ENCODE results near the gene FUS. TPM values are rescaled to one million over a fixed set of nuclear protein-coding genes. Genes with fewer than 3 reads are reported as not detected.

FUS gene
- total and polyA plus RNA-seq, 8 donors = 180 to 829 (median 779) TPM

- no peaks in the 10 kb centered on the region for H3K27me3 ChIP-seq
- peaks cover 21 to 74% of the 10 kb centered on the region in 2 donors for H3K4me1 ChIP-seq
- ATAC-seq (no peak), DNase-seq (no peak)
- peaks cover 5 to 54% of the 10 kb centered on the region in 2 donors for H3K36me3 ChIP-seq
- TF ChIP-seq CTCF (IDR thresholded peaks at IDR 0.05) = no peak
- intact Hi-C loops (cut with DNase I) = no loop called here
- peak overlapping the region; percentile 94 to 100 for H3K4me3 ChIP-seq
- peak overlapping the region in 1 of 2 donors; percentile 13 for H3K27ac ChIP-seq
- H3K9me3 ChIP-seq = no peaks in the 10 kb centered on the region
These were observed 2.5 kb downstream of the FUS start for GRCh38 chr16:31182391-31182790.

GRCh38 chr16:31183432-31184428 is 3.8 kb downstream of the FUS start:
- no peak for TF ChIP-seq CTCF (IDR thresholded peaks at IDR 0.05)
- ATAC-seq = no peak
- peak overlapping the region in 1 of 2 donors; percentile 94 for H3K4me3 ChIP-seq

GRCh38 chr16:31184888-31185287 is 4.9 kb downstream of the FUS start:
- no peaks in the 10 kb centered on the region for H3K9me3 ChIP-seq
- peaks cover 5 to 79% of the 10 kb centered on the region in 2 donors for H3K36me3 ChIP-seq
- peaks cover 21 to 62% of the 10 kb centered on the region in 2 donors for H3K4me1 ChIP-seq
- intact Hi-C loops (cut with DNase I) = no loop called here
- ATAC-seq (no peak), DNase-seq (no peak)
- H3K27ac ChIP-seq = peak overlapping the region in 1 of 2 donors; percentile 74
- no peaks in the 10 kb centered on the region for H3K27me3 ChIP-seq
- no peak for TF ChIP-seq CTCF (IDR thresholded peaks at IDR 0.05)
- no peak overlapping the region for H3K4me3 ChIP-seq

More at GRCh38 chr16:31183432-31184428, 3.8 kb downstream of the FUS start:
- Histone ChIP-seq H3K36me3 (peaks cover 5 to 68% of the 10 kb centered on the region in 2 donors), H3K27me3 (no peaks in the 10 kb centered on the region), H3K4me1 (peaks cover 21 to 65% of the 10 kb centered on the region in 2 donors), H3K9me3 (no peaks in the 10 kb centered on the region), H3K27ac (no peak overlapping the region)
- intact Hi-C loops (cut with DNase I) = no loop called here
- DNase-seq = no peak

- DNase-seq (no peak), ATAC-seq (no peak)
- peaks cover 21 to 62% of the 10 kb centered on the region in 2 donors for H3K4me1 ChIP-seq
- no peaks in the 10 kb centered on the region for H3K27me3 ChIP-seq
- intact Hi-C loops (cut with DNase I) = no loop called here
- TF ChIP-seq CTCF (IDR thresholded peaks at IDR 0.05) = no peak
- H3K27ac ChIP-seq = peak overlapping the region in 1 of 2 donors; percentile 74
- peaks cover 5 to 84% of the 10 kb centered on the region in 2 donors for H3K36me3 ChIP-seq
- H3K9me3 ChIP-seq = no peaks in the 10 kb centered on the region
- H3K4me3 ChIP-seq = no peak overlapping the region
These were observed 5.4 kb downstream of the FUS start for GRCh38 chr16:31185339-31185738.

- ATAC-seq (no peak), DNase-seq (no peak)
- peaks cover 21 to 62% of the 10 kb centered on the region in 2 donors for H3K4me1 ChIP-seq
- H3K9me3 ChIP-seq = no peaks in the 10 kb centered on the region
- H3K4me3 ChIP-seq = no peak overlapping the region
- intact Hi-C loops (cut with DNase I) = no loop called here
- no peak for TF ChIP-seq CTCF (IDR thresholded peaks at IDR 0.05)
- no peaks in the 10 kb centered on the region for H3K27me3 ChIP-seq
- peak overlapping the region in 1 of 2 donors; percentile 74 for H3K27ac ChIP-seq
- peaks cover 5 to 92% of the 10 kb centered on the region in 2 donors for H3K36me3 ChIP-seq
These were observed 6.2 kb downstream of the FUS start for GRCh38 chr16:31186176-31186575.

All from left lung (tissue), 10 donors.